Gastrocnemius medialis (tissue), 4 donors: Measurements from ENCODE around the gene SPOPL. TPM values are rescaled to one million over a fixed set of nuclear protein-coding genes. Genes with fewer than 3 reads are reported as not detected.

Experiments
- ATAC-seq, 2 donors: fragments of 150-250 bp; one replicate each; pipeline ENCODE4 v1.9.1; 2016
- DNase-seq, 2 donors: peaks; one replicate each; pipeline ENCODE4 v3.0.0-alpha.2; 2019
- H3K27ac ChIP-seq, 4 donors: fragments of 200-600 bp; sonication (generic); 1 replicate in 1 of 4; 2 replicates in 3 of 4; pipeline ENCODE4 v1.5.1; 2016 to 2018; ENCODE audit warnings: mild to moderate bottlenecking in 2 of 4, moderate library complexity in 1 of 4
- H3K27me3 ChIP-seq, 3 donors: fragments of 200-600 bp; sonication (generic) in 2 of 3; 1 replicate in 1 of 3; 2 replicates in 2 of 3; pipeline versions ENCODE4 v1.5.1 to v1.6.0; 2016 to 2019; ENCODE audit warnings: mild to moderate bottlenecking in 1 of 3, moderate library complexity in 1 of 3
- H3K36me3 ChIP-seq, 2 donors: fragments of 200-600 bp; sonication (generic) in 1 of 2; one replicate each; pipeline ENCODE4 v1.5.1; 2017 to 2018
- H3K4me1 ChIP-seq, 2 donors: fragments of 200-600 bp; sonication (generic) in 1 of 2; one replicate each; pipeline ENCODE4 v1.5.1; 2016 to 2017; ENCODE audit warnings: mild to moderate bottlenecking in 2 of 2
- H3K4me3 ChIP-seq, 4 donors: fragments of 200-600 bp; sonication (generic) in 3 of 4; 1 replicate in 1 of 4; 2 replicates in 3 of 4; pipeline ENCODE4 v1.5.1; 2016 to 2019; ENCODE audit warnings: mild to moderate bottlenecking in 2 of 4
- H3K9me3 ChIP-seq, 3 donors: fragments of 200-600 bp; sonication (generic) in 2 of 3; 1 replicate in 1 of 3; 2 replicates in 2 of 3; pipeline ENCODE4 v1.5.1; 2016 to 2019
- POLR2A ChIP-seq, 2 donors: fragments of 450-650 bp; IDR thresholded peaks; one replicate each; pipeline ENCODE4 v1.6.1; 2017; ENCODE audit warnings: antibody characterized with exemption in 2 of 2, mild to moderate bottlenecking in 2 of 2, moderate library complexity in 2 of 2
- in situ Hi-C, 4 donors: fragments of 200-750 bp; cut with MboI; loops; one replicate each; pipeline versions ENCODE4 v1.15.0 to v1.8.0; 2017; ENCODE audit warnings: low sequenced_read_pairs in 4 of 4
- intact Hi-C: fragments of 100-400 bp; cut with DNase I; formaldehyde crosslinking; loops from one replicate; pipeline ENCODE4 v1.15.1; 2023; ENCODE audit warnings: low total_unique reads
- total RNA-seq, 4 donors: library from RNA; depleted of rRNA; stranded (reverse); fragments of >200 nt; gene quantifications; one replicate each; pipeline versions ENCODE4 v1.1.0 to v1.2.3, GENCODE V29; 2016
- TF ChIP-seq, protein P1 (sequence below), 5 experiments: fragments of 450-650 bp in 3 of 5; fragments of 200-600 bp in 2 of 5; sonication (generic) in 2 of 5; IDR thresholded peaks in 4 of 5; conservative IDR thresholded peaks in 1 of 5; 1 replicate in 4 of 5; 2 replicates in 1 of 5; pipeline ENCODE4 v1.5.1; 2016 to 2019; ENCODE audit warnings: antibody characterized with exemption in 5 of 5, mild to moderate bottlenecking in 3 of 5, moderate library complexity in 3 of 5

The SPOPL gene
- total RNA-seq, 4 donors from 2014 or later, result 11.2 to 17.7 (median 12.5) TPM

DNA sequence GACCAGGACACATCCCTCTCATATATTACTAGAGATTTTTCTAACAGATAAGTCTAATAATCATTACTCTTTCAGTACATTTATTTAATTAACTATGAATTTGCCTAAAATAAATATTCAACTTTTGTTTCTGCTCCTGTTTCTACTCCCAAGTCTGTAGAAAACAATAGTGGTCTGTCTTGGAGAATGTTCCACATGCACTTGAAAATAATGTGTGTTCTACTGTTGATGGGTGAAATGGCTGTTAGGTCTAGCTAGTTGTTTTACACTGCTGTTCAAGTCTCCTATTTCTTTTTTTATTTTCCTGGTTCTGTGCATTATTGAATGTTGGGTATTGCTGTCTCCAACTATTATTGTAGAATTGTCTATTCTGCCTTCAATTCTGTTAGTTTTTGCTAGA is 47.2 kb downstream of the SPOPL start:
- intact Hi-C loops, result loop anchor here (5.0 kb wide), 1 partner anchor 46 kb away; the partner anchor contains the start of gene SPOPL

DNA sequence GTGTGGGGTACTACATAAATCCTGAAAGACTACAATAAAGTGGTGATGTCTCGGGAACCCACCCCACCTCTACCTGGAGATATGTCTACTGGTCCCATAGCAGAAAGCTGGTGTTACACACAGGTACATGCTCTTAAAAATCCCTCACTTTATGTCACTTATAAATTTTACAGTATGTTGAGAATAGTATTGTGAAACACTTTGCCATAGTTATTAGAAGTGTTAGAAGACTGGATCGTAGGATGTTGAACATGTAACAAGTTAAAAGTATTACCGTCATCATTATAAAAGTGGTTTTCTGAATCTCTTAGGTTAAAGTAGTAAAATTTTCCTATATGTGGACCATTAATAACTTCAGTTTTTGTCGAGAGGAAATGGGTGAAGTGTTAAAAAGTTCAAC is 48.6 kb downstream of the SPOPL start:
- Histone ChIP-seq H3K4me3 (no peak overlapping the region), H3K27ac (peak overlapping the region in 1 of 4 donors; percentile 34), H3K27me3 (no peaks in the 10 kb centered on the region), H3K4me1 (peaks cover 13 to 14% of the 10 kb centered on the region in 2 donors), H3K36me3 (no peaks in the 10 kb centered on the region), H3K9me3 (no peaks in the 10 kb centered on the region)
- DNase-seq (no peak), ATAC-seq (no peak)
- in situ Hi-C loops, result no loop called here
- TF ChIP-seq, protein P1, sequence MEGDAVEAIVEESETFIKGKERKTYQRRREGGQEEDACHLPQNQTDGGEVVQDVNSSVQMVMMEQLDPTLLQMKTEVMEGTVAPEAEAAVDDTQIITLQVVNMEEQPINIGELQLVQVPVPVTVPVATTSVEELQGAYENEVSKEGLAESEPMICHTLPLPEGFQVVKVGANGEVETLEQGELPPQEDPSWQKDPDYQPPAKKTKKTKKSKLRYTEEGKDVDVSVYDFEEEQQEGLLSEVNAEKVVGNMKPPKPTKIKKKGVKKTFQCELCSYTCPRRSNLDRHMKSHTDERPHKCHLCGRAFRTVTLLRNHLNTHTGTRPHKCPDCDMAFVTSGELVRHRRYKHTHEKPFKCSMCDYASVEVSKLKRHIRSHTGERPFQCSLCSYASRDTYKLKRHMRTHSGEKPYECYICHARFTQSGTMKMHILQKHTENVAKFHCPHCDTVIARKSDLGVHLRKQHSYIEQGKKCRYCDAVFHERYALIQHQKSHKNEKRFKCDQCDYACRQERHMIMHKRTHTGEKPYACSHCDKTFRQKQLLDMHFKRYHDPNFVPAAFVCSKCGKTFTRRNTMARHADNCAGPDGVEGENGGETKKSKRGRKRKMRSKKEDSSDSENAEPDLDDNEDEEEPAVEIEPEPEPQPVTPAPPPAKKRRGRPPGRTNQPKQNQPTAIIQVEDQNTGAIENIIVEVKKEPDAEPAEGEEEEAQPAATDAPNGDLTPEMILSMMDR (IDR thresholded peaks at IDR 0.05 in 4 of 5, conservative IDR thresholded peaks at IDR 0.05 in 1 of 5), result no peak
- no peak for TF ChIP-seq POLR2A (IDR thresholded peaks at IDR 0.05)
- intact Hi-C loops, result no loop called here

More for the DNA sequence above, 47.2 kb downstream of the SPOPL start:
- Histone ChIP-seq H3K36me3 (no peaks in the 10 kb centered on the region), H3K4me3 (no peak overlapping the region), H3K9me3 (no peaks in the 10 kb centered on the region), H3K27me3 (no peaks in the 10 kb centered on the region), H3K4me1 (peaks cover 13 to 14% of the 10 kb centered on the region in 2 donors), H3K27ac (no peak overlapping the region)
- ATAC-seq (no peak), DNase-seq (no peak)
- TF ChIP-seq POLR2A (IDR thresholded peaks at IDR 0.05), result no peak
- TF ChIP-seq, protein P1 (IDR thresholded peaks at IDR 0.05 in 4 of 5, conservative IDR thresholded peaks at IDR 0.05 in 1 of 5), result no peak
- in situ Hi-C loops, result no loop called here

DNA sequence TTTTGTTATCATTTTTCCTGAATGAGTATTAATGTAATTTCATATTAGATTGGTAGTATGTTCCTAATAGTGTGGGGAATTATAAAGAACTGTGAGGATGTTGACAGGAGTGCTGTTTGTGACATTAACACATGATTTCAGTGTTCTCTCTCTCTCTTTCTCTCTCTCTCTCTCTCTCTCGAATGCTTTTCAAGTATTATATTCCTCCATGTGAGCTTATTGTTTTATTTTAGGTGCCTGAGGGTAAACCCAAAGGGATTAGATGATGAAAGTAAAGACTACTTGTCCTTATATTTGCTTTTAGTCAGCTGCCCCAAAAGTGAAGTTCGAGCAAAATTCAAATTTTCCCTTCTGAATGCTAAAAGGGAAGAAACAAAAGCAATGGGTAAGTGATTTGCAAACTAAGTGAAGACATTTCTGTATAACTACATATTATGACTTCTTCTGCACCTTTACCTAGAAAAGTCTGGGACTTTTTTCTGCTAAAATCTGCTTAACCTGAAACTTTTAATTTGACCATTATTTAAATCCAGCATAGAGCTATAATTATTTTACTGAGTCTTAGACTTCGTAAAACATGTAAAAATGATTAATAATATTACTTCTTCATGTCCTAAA is 49.2 kb downstream of the SPOPL start:
- intact Hi-C loops, result no loop called here
- ATAC-seq, result peak in 1 of 2 donors; percentile 64
- peak overlapping the region in 1 of 4 donors; percentile 34 for H3K27ac ChIP-seq

DNA sequence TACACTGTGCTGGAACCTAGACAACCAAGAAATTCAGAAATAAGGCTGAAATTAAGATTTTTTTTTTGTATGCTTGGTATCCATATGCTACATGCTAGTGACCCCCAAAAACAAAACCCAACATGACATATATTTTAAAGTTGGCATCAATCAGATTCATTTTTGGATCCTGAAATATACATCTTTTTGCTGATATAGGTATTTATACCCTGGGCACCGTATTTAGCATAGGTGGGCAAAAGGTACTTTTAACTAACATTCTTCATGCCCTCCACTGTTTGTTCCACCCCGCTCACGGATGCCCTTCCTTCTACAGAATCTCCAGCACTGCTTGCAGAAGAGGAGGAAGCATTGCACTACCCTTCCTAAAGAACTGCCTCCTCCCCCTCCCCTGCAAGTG is 52.6 kb downstream of the SPOPL start:
- Histone ChIP-seq H3K4me3 (no peak overlapping the region), H3K9me3 (no peaks in the 10 kb centered on the region), H3K4me1 (peaks cover 8 to 14% of the 10 kb centered on the region in 2 donors), H3K27ac (no peak overlapping the region), H3K27me3 (no peaks in the 10 kb centered on the region), H3K36me3 (no peaks in the 10 kb centered on the region)
- no peak for TF ChIP-seq POLR2A (IDR thresholded peaks at IDR 0.05)
- TF ChIP-seq, protein P1 (IDR thresholded peaks at IDR 0.05 in 4 of 5, conservative IDR thresholded peaks at IDR 0.05 in 1 of 5), result no peak
- DNase-seq (no peak), ATAC-seq (no peak)
- in situ Hi-C loops (no loop called here), intact Hi-C loops (no loop called here)

More for the DNA sequence above, 49.2 kb downstream of the SPOPL start:
- Histone ChIP-seq H3K4me3 (no peak overlapping the region), H3K9me3 (no peaks in the 10 kb centered on the region), H3K4me1 (peaks cover 13 to 14% of the 10 kb centered on the region in 2 donors), H3K27me3 (no peaks in the 10 kb centered on the region), H3K36me3 (no peaks in the 10 kb centered on the region)
- TF ChIP-seq, protein P1 (IDR thresholded peaks at IDR 0.05 in 4 of 5, conservative IDR thresholded peaks at IDR 0.05 in 1 of 5), result no peak
- no peak for TF ChIP-seq POLR2A (IDR thresholded peaks at IDR 0.05)
- in situ Hi-C loops, result no loop called here
- no peak for DNase-seq
